Stimulated activated CD8-positive, alpha-beta memory T cell treated with anti-CD3 and anti-CD28 coated beads, Interleukin-7, amount 100 ng/mL, for 48 hours (primary cell): Measurements from ENCODE around the gene EBF3.

Experiments used
- DNase-seq, 2 donors: peaks; one replicate each; pipeline ENCODE4 v3.0.0-alpha.2; 2020; ENCODE audit warnings: low read depth in 1 of 2; ENCODE audit errors: extremely low read depth in 1 of 2

Gene EBF3

GRCh38 chr10:129959544-129960480, 4.3 kb downstream of the EBF3 start:
- no peak for DNase-seq

- DNase-seq: no peak
Measured at GRCh38 chr10:129958629-129959543, 5.2 kb downstream of the EBF3 start.

- DNase-seq: no peak
Measured at GRCh38 chr10:129958148-129958628, 5.9 kb downstream of the EBF3 start.

GRCh38 chr10:129956876-129957673, 7.0 kb downstream of the EBF3 start:
- no peak for DNase-seq

- no peak for DNase-seq
Measured at GRCh38 chr10:129956286-129956670, 7.8 kb downstream of the EBF3 start.

- no peak for DNase-seq
Measured at GRCh38 chr10:129955601-129956285, 8.3 kb downstream of the EBF3 start.

GRCh38 chr10:129954492-129955315, 9.4 kb downstream of the EBF3 start:
- DNase-seq: no peak

- no peak for DNase-seq
Measured at GRCh38 chr10:129953119-129954051, 10.7 kb downstream of the EBF3 start.

GRCh38 chr10:129952378-129953118, 11.5 kb downstream of the EBF3 start:
- no peak for DNase-seq

GRCh38 chr10:129951970-129952265, 12.2 kb downstream of the EBF3 start:
- no peak for DNase-seq

- DNase-seq: no peak
Measured at GRCh38 chr10:129951101-129951969, 12.7 kb downstream of the EBF3 start.

GRCh38 chr10:129950676-129951075, 13.4 kb downstream of the EBF3 start:
- no peak for DNase-seq

GRCh38 chr10:129949891-129950291, 14.2 kb downstream of the EBF3 start:
- no peak for DNase-seq

GRCh38 chr10:129949411-129949810, 14.7 kb downstream of the EBF3 start:
- DNase-seq: no peak

GRCh38 chr10:129946859-129947258, 17.2 kb downstream of the EBF3 start:
- DNase-seq: no peak

GRCh38 chr10:129945941-129946760, 17.9 kb downstream of the EBF3 start:
- no peak for DNase-seq
